Duodenal mucosa (tissue), 2 donors: ENCODE measurements around the gene HRG.
"Not testable (repeated sequence)": the region's sequence is repeated elsewhere in the genome, so short reads cannot be mapped to it uniquely, and the experiment has no call there.

Experiments
- H3K27ac ChIP-seq: one replicate; pipeline ENCODE4 v1.7.0; 2013; ENCODE audit warnings: low read depth, low read length
- H3K27me3 ChIP-seq, 2 donors: one replicate each; pipeline ENCODE4 v1.7.0; 2013; ENCODE audit warnings: low read length in 2 of 2, control low read depth in 1 of 2; ENCODE audit not compliant: insufficient read depth in 2 of 2, control insufficient read depth in 1 of 2
- H3K36me3 ChIP-seq, 2 donors: one replicate each; pipeline ENCODE4 v1.7.0; 2013; ENCODE audit warnings: low read length in 2 of 2, control low read depth in 1 of 2; ENCODE audit not compliant: insufficient read depth in 2 of 2, control insufficient read depth in 1 of 2
- H3K4me1 ChIP-seq, 2 donors: one replicate each; pipeline ENCODE4 v1.7.0; 2013; ENCODE audit warnings: low read length in 2 of 2, control low read depth in 1 of 2; ENCODE audit not compliant: insufficient read depth in 2 of 2, control insufficient read depth in 1 of 2
- H3K4me3 ChIP-seq, 2 donors: one replicate each; pipeline ENCODE4 v1.7.0; 2013; ENCODE audit warnings: low read length in 2 of 2, low read depth in 1 of 2
- H3K9ac ChIP-seq, 2 donors: one replicate each; pipeline ENCODE4 v1.7.0; 2013; ENCODE audit warnings: low read length in 2 of 2, low read depth in 1 of 2
- H3K9me3 ChIP-seq, 2 donors: one replicate each; pipeline ENCODE4 v1.7.0; 2013; ENCODE audit warnings: low read length in 2 of 2, control low read depth in 1 of 2; ENCODE audit not compliant: control insufficient read depth in 1 of 2

Gene HRG

GRCh38 chr3:186678604-186679003, 12.8 kb downstream of the HRG start:
- Histone ChIP-seq H3K27ac (no peak overlapping the region), H3K9me3 (no peaks in the 10 kb centered on the region), H3K36me3 (no peaks in the 10 kb centered on the region), H3K4me1 (no peaks in the 10 kb centered on the region), H3K9ac (no peak overlapping the region), H3K4me3 (no peak overlapping the region), H3K27me3 (peaks cover 7 to 12% of the 10 kb centered on the region in 2 donors)

- Histone ChIP-seq H3K9ac (no peak overlapping the region), H3K9me3 (no peaks in the 10 kb centered on the region), H3K4me1 (no peaks in the 10 kb centered on the region), H3K36me3 (no peaks in the 10 kb centered on the region), H3K27me3 (peaks cover 5 to 7% of the 10 kb centered on the region in 2 donors), H3K27ac (no peak overlapping the region), H3K4me3 (no peak overlapping the region)
These were observed 13.3 kb downstream of the HRG start for GRCh38 chr3:186679151-186679550.

- Histone ChIP-seq H3K27me3 (peaks cover 0 to 5% of the 10 kb centered on the region in 2 donors), H3K9me3 (peaks cover 0 to 3% of the 10 kb centered on the region in 2 donors), H3K36me3 (no peaks in the 10 kb centered on the region), H3K9ac (no peak overlapping the region), H3K4me1 (no peaks in the 10 kb centered on the region), H3K27ac (no peak overlapping the region), H3K4me3 (no peak overlapping the region)
These were observed 15.1 kb downstream of the HRG start for GRCh38 chr3:186680869-186681268.

- Histone ChIP-seq H3K9ac (no peak overlapping the region), H3K9me3 (peaks cover 0 to 3% of the 10 kb centered on the region in 2 donors), H3K36me3 (no peaks in the 10 kb centered on the region), H3K27me3 (peaks cover 4 to 9% of the 10 kb centered on the region in 2 donors), H3K4me1 (no peaks in the 10 kb centered on the region), H3K4me3 (no peak overlapping the region), H3K27ac (no peak overlapping the region)
These were observed 17.0 kb downstream of the HRG start for GRCh38 chr3:186682812-186683211.

GRCh38 chr3:186683979-186684378, 18.2 kb downstream of the HRG start:
- no peak overlapping the region for H3K9ac ChIP-seq
- H3K36me3 ChIP-seq: no peaks in the 10 kb centered on the region
- H3K4me1 ChIP-seq: no peaks in the 10 kb centered on the region
- H3K27ac ChIP-seq: no peak overlapping the region
- H3K27me3 ChIP-seq: peaks cover 4% of the 10 kb centered on the region in 2 donors
- no peak overlapping the region for H3K4me3 ChIP-seq
- H3K9me3 ChIP-seq: peaks cover 0 to 3% of the 10 kb centered on the region in 2 donors

GRCh38 chr3:186686475-186686874, 20.7 kb downstream of the HRG start:
- not testable (repeated sequence) for H3K9ac ChIP-seq, H3K27me3 ChIP-seq, H3K4me3 ChIP-seq, H3K27ac ChIP-seq, H3K9me3 ChIP-seq, H3K36me3 ChIP-seq, H3K4me1 ChIP-seq

- Histone ChIP-seq H3K27ac (no peak overlapping the region), H3K9ac (no peak overlapping the region), H3K36me3 (no peaks in the 10 kb centered on the region), H3K9me3 (peaks cover 0 to 3% of the 10 kb centered on the region in 2 donors), H3K4me3 (no peak overlapping the region), H3K4me1 (no peaks in the 10 kb centered on the region), H3K27me3 (peaks cover 12 to 15% of the 10 kb centered on the region in 2 donors)
These were observed 21.4 kb downstream of the HRG start for GRCh38 chr3:186687120-186687651.

GRCh38 chr3:186690304-186690703, 24.5 kb downstream of the HRG start:
- not testable (repeated sequence) for H3K36me3 ChIP-seq, H3K27ac ChIP-seq, H3K9me3 ChIP-seq, H3K4me3 ChIP-seq, H3K9ac ChIP-seq, H3K4me1 ChIP-seq
- peaks cover 17 to 19% of the 10 kb centered on the region in 2 donors for H3K27me3 ChIP-seq

- H3K9ac ChIP-seq: no peak overlapping the region
- H3K36me3 ChIP-seq: no peaks in the 10 kb centered on the region
- peaks cover 17 to 21% of the 10 kb centered on the region in 2 donors for H3K27me3 ChIP-seq
- H3K27ac ChIP-seq: no peak overlapping the region
- H3K4me1 ChIP-seq: no peaks in the 10 kb centered on the region
- H3K9me3 ChIP-seq: no peaks in the 10 kb centered on the region
- no peak overlapping the region for H3K4me3 ChIP-seq
These were observed 25.9 kb downstream of the HRG start for GRCh38 chr3:186691676-186692075.

GRCh38 chr3:186693843-186694242, 28.0 kb downstream of the HRG start:
- H3K4me3 ChIP-seq: no peak overlapping the region

More at GRCh38 chr3:186693843-186694242, 28.0 kb downstream of the HRG start:
- Histone ChIP-seq H3K36me3 (no peaks in the 10 kb centered on the region), H3K9ac (no peak overlapping the region), H3K27ac (no peak overlapping the region), H3K4me1 (no peaks in the 10 kb centered on the region), H3K27me3 (peaks cover 13 to 17% of the 10 kb centered on the region in 2 donors), H3K9me3 (no peaks in the 10 kb centered on the region)
